K562 (cell line): ENCODE data around the gene RPUSD2. TPM values are rescaled to one million over a fixed set of nuclear protein-coding genes. Genes with fewer than 3 reads are reported as not detected.
A peak's percentile ranks its signal among the peaks of the same experiment; 100 is the strongest.

ENCODE experiments used
- ATAC-seq: fragments of 200-7000 bp; cut with Tn5 transposase; 3 replicates; pipeline ENCODE4 v1.9.1; 2020; ENCODE audit warnings: moderate library complexity
- BruUV-seq: library from RNA; stranded (reverse); fragments of 400-500 nt; replicated peaks from 2 replicates; lab custom pipeline; 2021; lab: Mats Ljungman, UMichigan
- CTCF ChIA-PET: fragments of 300-600 bp; formaldehyde crosslinking; extraction: SDS; loops from one replicate; lab custom pipeline; 2021; ENCODE audit warnings: low intra/inter-chr PET ratio; lab: Yijun Ruan, JAX
- POLR2A ChIA-PET: fragments of 300-600, 350-650 bp; sonication (Branson Sonifier 250); formaldehyde crosslinking; extraction: SDS; loops from one replicate; lab custom pipeline; 2021; ENCODE audit warnings: antibody characterized with exemption, inconsistent platforms; lab: Yijun Ruan, JAX
- DNase-seq, 4 experiments: peaks; one replicate each; pipeline versions ENCODE4 v3.0.0 to v3.0.0-alpha.2; 2011 to 2018; ENCODE audit warnings: low spot score in 3 of 4, mixed read lengths in 3 of 4; ENCODE audit errors: extremely low read depth in 1 of 4
- FAIRE-seq: peaks from 2 replicates; lab custom pipeline; 2011; peaks lifted over from hg19 to GRCh38; lab: Jason Lieb, UNC
- H2AFZ ChIP-seq: 2 replicates; pipeline ENCODE4 v1.6.0; 2011; ENCODE audit warnings: low read depth, low read length, control low read depth, inconsistent platforms
- H3K27ac ChIP-seq: fragments of 200-600 bp; 3 replicates; pipeline ENCODE4 v1.8.0; 2011; ENCODE audit warnings: low read depth, mild to moderate bottlenecking, control low read depth, inconsistent platforms, low read length, moderate library complexity, mixed read lengths; ENCODE audit errors: extremely low read depth
- H3K27me3 ChIP-seq, 2 experiments: fragments of 300-600 bp in 1 of 2; 2 replicates in 1 of 2; 3 replicates in 1 of 2; pipeline versions ENCODE4 v1.6.0 to v1.8.0; 2011; ENCODE audit warnings: inconsistent platforms in 2 of 2, low read length in 2 of 2, mild to moderate bottlenecking in 1 of 2, mixed read lengths in 1 of 2, moderate library complexity in 1 of 2; ENCODE audit not compliant: control insufficient read depth in 2 of 2, insufficient read depth in 2 of 2
- H3K36me3 ChIP-seq: fragments of 300-600 bp; 3 replicates; pipeline ENCODE4 v1.8.0; 2011; ENCODE audit warnings: mild to moderate bottlenecking, low read length, inconsistent platforms; ENCODE audit not compliant: control insufficient read depth, insufficient read depth
- H3K4me1 ChIP-seq, 2 experiments: fragments of 200-600 bp in 1 of 2; replicated peaks in 1 of 2; 2 replicates in 1 of 2; 3 replicates in 1 of 2; pipeline versions ENCODE4 v1.5.1 to v1.8.0; 2011; ENCODE audit warnings: inconsistent platforms in 2 of 2, low read length in 2 of 2, mild to moderate bottlenecking in 1 of 2, mixed read lengths in 1 of 2, moderate library complexity in 1 of 2; ENCODE audit not compliant: control insufficient read depth in 2 of 2, insufficient read depth in 2 of 2
- H3K4me2 ChIP-seq: 2 replicates; pipeline ENCODE4 v1.6.1; 2011; ENCODE audit warnings: low read length, control low read depth, inconsistent platforms, mixed read lengths; ENCODE audit not compliant: insufficient read depth
- H3K4me3 ChIP-seq: fragments of 200-600 bp; sonication (generic), shearing (Covaris generic); 2 replicates; pipeline ENCODE4 v1.5.1; 2016; ENCODE audit warnings: control low read depth, inconsistent platforms
- H3K79me2 ChIP-seq: fragments of 200-600 bp; 3 replicates; pipeline ENCODE4 v1.8.0; 2011; ENCODE audit warnings: low read length, inconsistent platforms; ENCODE audit not compliant: control insufficient read depth, insufficient read depth
- H3K9ac ChIP-seq, 2 experiments: 2 replicates each; pipeline versions ENCODE4 v1.6.0 to v1.6.1; 2011; ENCODE audit warnings: low read depth in 2 of 2, low read length in 2 of 2, control low read depth in 1 of 2, inconsistent platforms in 1 of 2, mild to moderate bottlenecking in 1 of 2, mixed read lengths in 1 of 2; ENCODE audit not compliant: insufficient read depth in 1 of 2
- H3K9me1 ChIP-seq: one replicate; pipeline ENCODE4 v1.6.0; 2011; ENCODE audit warnings: inconsistent platforms, mild to moderate bottlenecking, low read length, moderate library complexity; ENCODE audit not compliant: control insufficient read depth, insufficient read depth
- H3K9me3 ChIP-seq: replicated peaks from 2 replicates; pipeline ENCODE4 v1.5.1; 2011; ENCODE audit warnings: low read depth, low read length, inconsistent platforms; ENCODE audit not compliant: control insufficient read depth, insufficient read depth
- H4K20me1 ChIP-seq: replicated peaks from 2 replicates; pipeline ENCODE4 v1.6.1; 2011; ENCODE audit warnings: low read length, inconsistent platforms, mixed read lengths; ENCODE audit not compliant: control insufficient read depth, insufficient read depth
- CCNT2 ChIP-seq: IDR thresholded peaks from 2 replicates; pipeline ENCODE4 v1.6.1; 2011; ENCODE audit warnings: borderline replicate concordance, low read depth, mild to moderate bottlenecking, moderate library complexity, mixed read lengths, low read length; ENCODE audit not compliant: insufficient read length; ENCODE audit errors: extremely low read depth
- ID3 ChIP-seq, 2 experiments: fragments of 250-450 bp in 1 of 2; fragments of 450-650 bp in 1 of 2; sonication (Bioruptor Pico) in 1 of 2; IDR thresholded peaks; 2 replicates each; pipeline versions ENCODE4 v1.6.1 to v1.8.0; 2016 to 2021; ENCODE audit warnings: mild to moderate bottlenecking in 2 of 2, moderate library complexity in 2 of 2, missing compliant biosample characterization in 1 of 2, missing genetic modification characterization in 1 of 2
- KAT2B ChIP-seq: IDR thresholded peaks from one replicate; pipeline ENCODE4 v1.6.1; 2012; ENCODE audit warnings: low read depth, mild to moderate bottlenecking, control low read depth, inconsistent platforms, low read length, moderate library complexity
- NR0B1 ChIP-seq: fragments of 450-650 bp; IDR thresholded peaks from one replicate; pipeline ENCODE4 v1.6.1; 2018; ENCODE audit warnings: mild to moderate bottlenecking, moderate library complexity; ENCODE audit not compliant: partially characterized antibody
- RFX1 ChIP-seq: fragments of 450-650 bp; IDR thresholded peaks from 2 replicates; pipeline ENCODE4 v1.6.1; 2016; ENCODE audit warnings: mild to moderate bottlenecking, moderate library complexity
- TOE1 ChIP-seq, 2 experiments: fragments of 450-650 bp in 1 of 2; sonication (generic) in 1 of 2; formaldehyde crosslinking in 1 of 2; IDR thresholded peaks; 2 replicates each; pipeline versions ENCODE4 v1.7.1 to v1.8.0; 2016 to 2022; ENCODE audit warnings: borderline replicate concordance in 2 of 2, mild to moderate bottlenecking in 2 of 2, antibody characterized with exemption in 1 of 2, inconsistent platforms in 1 of 2, low read depth in 1 of 2, missing genetic modification reagents in 1 of 2, moderate library complexity in 1 of 2
- ZEB2 ChIP-seq: fragments of 450-650 bp; IDR thresholded peaks from 2 replicates; pipeline ENCODE4 v1.6.1; 2016
- ZNF408 ChIP-seq: fragments of 250-450 bp; sonication (Bioruptor Pico); IDR thresholded peaks from 2 replicates; pipeline ENCODE4 v1.4.0; 2020; ENCODE audit warnings: low read depth, mild to moderate bottlenecking, moderate library complexity
- WGBS: fragments of 100-300 bp; shearing (Covaris generic); methylation state at CpG from one replicate; pipeline ENCODE4 v1.1.6; 2016; ENCODE audit warnings: low coverage, mixed read lengths; ENCODE audit not compliant: insufficient coverage; ENCODE audit errors: missing lambda C conversion rate; 5-methylcytosine and 5-hydroxymethylcytosine counted together
- in situ Hi-C: fragments of 300-500 bp; cut with MboI; formaldehyde crosslinking; loops from 4 replicates; pipeline ENCODE4 v1.15.0; 2018; ENCODE audit warnings: inconsistent platforms, mixed read lengths
- intact Hi-C: fragments of 100-400 bp; cut with micrococcal nuclease; formaldehyde crosslinking; loops from 2 replicates; pipeline ENCODE4 v1.14.2; 2022
- polyA plus RNA-seq, 8 experiments: library from polyadenylated mRNA; depleted of rRNA in 4 of 8; stranded (reverse) in 5 of 8; unstranded in 3 of 8; fragments of >200 nt; fragmentation: Nextera tagmentation in 2 of 8; fragmentation: Illumina TruSeq in 1 of 8; extraction: Ambion mirVana in 2 of 8; extraction: Trizol in 1 of 8; gene quantifications; 2 replicates each; pipeline versions ENCODE4 v1.2.1 to v1.2.3, GENCODE V29; 2011 to 2014; ENCODE audit warnings: inconsistent platforms in 1 of 8, missing spikeins in 1 of 8
- total RNA-seq, 7 experiments: library from RNA; depleted of rRNA in 6 of 7; stranded (reverse); fragments of >200 nt in 6 of 7; fragmentation: Illumina TruSeq in 2 of 7; extraction: Trizol in 2 of 7; gene quantifications; 2 replicates each; pipeline versions ENCODE4 v1.2.1 to v1.2.3, GENCODE V29; 2011 to 2021; ENCODE audit warnings: low replicate concordance in 1 of 7

Gene RPUSD2
- total and polyA plus RNA-seq, 9 of the 15 experiments (the other 6 are each of a cell fraction or from before 2014, with no cell fraction given): 3.7 to 30.2 (median 14.3) TPM

- TF ChIP-seq NR0B1 (no peak), ID3 (CRISPR knock-in tag; IDR thresholded peaks at IDR 0.05) (no peak), ID3 (tag; IDR thresholded peaks at IDR 0.05) (no peak), ZNF408 (CRISPR knock-in tag) (no peak), KAT2B (no peak), ZEB2 (no peak), CCNT2 (no peak)
Measured at GRCh38 chr15:40536501-40536900, 32.6 kb upstream of the RPUSD2 start (continued).

- no peak overlapping the region for H3K4me2 ChIP-seq
- H3K9ac ChIP-seq: no peak overlapping the region
- no peak for FAIRE-seq
- WGBS: 78% methylated on average over 5 of the region's 6 CpGs
- H3K79me2 ChIP-seq: no peaks in the 10 kb centered on the region
- H3K9me3 ChIP-seq: no peaks in the 10 kb centered on the region
- TF ChIP-seq TOE1 (IDR thresholded peaks at IDR 0.05; ENCODE audit: borderline replicate concordance) (no peak), TOE1 (CRISPR knock-in tag; IDR thresholded peaks at IDR 0.05; ENCODE audit: borderline replicate concordance, low read depth) (no peak), RFX1 (peak; percentile 81)
- TF ChIP-seq, all 486 proteins: peak for 1
- H3K27ac ChIP-seq: no peak overlapping the region
- H3K4me1 ChIP-seq: peaks cover 3 to 7% of the 10 kb centered on the region in 2 experiments; a peak in 3 of 5 replicates
- no peaks in the 10 kb centered on the region for H3K9me1 ChIP-seq
- intact Hi-C loops: no loop called here
- H3K36me3 ChIP-seq: 0 out of 3 replicates have a peak, but pooled peaks cover 6% of the 10 kb centered on the region
- no TSS peak for BruUV-seq
- ATAC-seq (no peak), DNase-seq (no peak)
- H4K20me1 ChIP-seq: no peaks in the 10 kb centered on the region; the same call in 1 of the 2 replicates
- H3K27me3 ChIP-seq: no peaks in the 10 kb centered on the region
- ChIA-PET CTCF (no interaction called here), POLR2A (interaction anchor here (1.2 kb wide), 1 partner anchor 10 kb away, joined by 4 read pairs; no protein-coding TSS in a partner anchor)
- in situ Hi-C loops: no loop called here
- no peak overlapping the region for H2AFZ ChIP-seq
- no peak overlapping the region for H3K4me3 ChIP-seq
Measured at GRCh38 chr15:40538976-40539375, 30.1 kb upstream of the RPUSD2 start.
